ENCODE measurements around the gene STPG3. TPM values are rescaled to one million over a fixed set of nuclear protein-coding genes. Genes with fewer than 3 reads are reported as not detected.

Gene STPG3
- total and polyA plus RNA-seq, 2 of the 13 experiments (the other 11 are each of a cell fraction or from before 2014, with no cell fraction given) = not detected

- TF ChIP-seq TRAFD1 (CRISPR knock-in tag; IDR thresholded peaks at IDR 0.05; ENCODE audit: borderline replicate concordance) = no peak
- TF ChIP-seq ZSCAN29 (CRISPR knock-in tag; conservative IDR thresholded peaks at IDR 0.05) = peak; percentile 79
- no peak for TF ChIP-seq ZHX2 (IDR thresholded peaks at IDR 0.05; ENCODE audit: low read depth)
- TF ChIP-seq ZHX2 (CRISPR knock-in tag; IDR thresholded peaks at IDR 0.05; ENCODE audit: borderline replicate concordance) = no peak
- peak in 1 of 2 experiments; percentile 67; a peak in 2 of 4 replicates for TF ChIP-seq HMGXB4 (CRISPR knock-in tag; IDR thresholded peaks at IDR 0.05; ENCODE audit: borderline replicate concordance in 1 of 2, low read depth in 1 of 2)
- TF ChIP-seq ZXDC (CRISPR knock-in tag; IDR thresholded peaks at IDR 0.05) = no peak
- TF ChIP-seq CREM (IDR thresholded peaks at IDR 0.05) = peak; percentile 65; the same call in 1 of the 2 replicates
- TF ChIP-seq CREM (CRISPR knock-in tag; IDR thresholded peaks at IDR 0.05) = no peak
- peak; percentile 13; the same call in 1 of the 2 replicates for TF ChIP-seq JUND (CRISPR knock-in tag; IDR thresholded peaks at IDR 0.05)
- TF ChIP-seq IRF2 (CRISPR knock-in tag; IDR thresholded peaks at IDR 0.05) = peak; percentile 22; the same call in 1 of the 2 replicates
- TF ChIP-seq ZNF710 (CRISPR knock-in tag; IDR thresholded peaks at IDR 0.05; ENCODE audit: borderline replicate concordance) = 0 out of 2 replicates have a peak, but pooled peaks have one; percentile 15
Observed at GRCh38 chr9:137229903-137230704, 21.0 kb upstream of the STPG3 start (continued).

Measured in HepG2 (cell line).